Natural killer cell (primary cell): ENCODE measurements around the gene SUMO3. TPM values are rescaled to one million over a fixed set of nuclear protein-coding genes. Genes with fewer than 3 reads are reported as not detected.
A peak's percentile ranks its signal among the peaks of the same experiment; 100 is the strongest.

Experiments
- ATAC-seq, 3 donors: fragments of 150-1000 bp in 2 of 3; fragments of 200-7000 bp in 1 of 3; cut with Tn5 transposase; 1 replicate in 1 of 3; 2 replicates in 2 of 3; pipeline ENCODE4 v1.10.0; 2021; ENCODE audit warnings: mild to moderate bottlenecking in 2 of 3, moderate library complexity in 2 of 3
- DNase-seq, 2 donors: peaks; one replicate each; pipeline versions ENCODE4 v3.0.0 to v3.0.0-alpha.2; 2013 to 2021; ENCODE audit warnings: mixed read lengths in 1 of 2
- H3K27ac ChIP-seq: one replicate; pipeline ENCODE4 v1.5.1; 2013; ENCODE audit warnings: mild to moderate bottlenecking, low read length
- H3K27me3 ChIP-seq: one replicate; pipeline ENCODE4 v1.6.1; 2013; ENCODE audit warnings: low read length; ENCODE audit not compliant: control insufficient read depth, insufficient read depth
- H3K36me3 ChIP-seq: one replicate; pipeline ENCODE4 v1.6.1; 2013; ENCODE audit warnings: low read length; ENCODE audit not compliant: control insufficient read depth, insufficient read depth
- H3K4me1 ChIP-seq: one replicate; pipeline ENCODE4 v1.6.1; 2013; ENCODE audit warnings: low read length; ENCODE audit not compliant: control insufficient read depth, insufficient read depth
- H3K4me3 ChIP-seq: one replicate; pipeline ENCODE4 v1.5.1; 2013; ENCODE audit warnings: low read length
- H3K9me3 ChIP-seq: one replicate; pipeline ENCODE4 v1.6.1; 2013; ENCODE audit warnings: low read length; ENCODE audit not compliant: control insufficient read depth, insufficient read depth
- H3K27ac Mint-ChIP-seq, 2 donors: one replicate each; pipeline ENCODE4 v1.8.0; 2022; ENCODE audit warnings: mild to moderate bottlenecking in 2 of 2, mixed read lengths in 2 of 2, moderate library complexity in 1 of 2
- H3K27me3 Mint-ChIP-seq, 2 donors: one replicate each; pipeline ENCODE4 v1.8.0; 2022; ENCODE audit warnings: low read depth in 2 of 2, mixed read lengths in 2 of 2
- H3K36me3 Mint-ChIP-seq: one replicate; pipeline ENCODE4 v1.8.0; 2022; ENCODE audit warnings: mixed read lengths
- H3K4me1 Mint-ChIP-seq, 2 donors: one replicate each; pipeline ENCODE4 v1.8.0; 2022; ENCODE audit warnings: mixed read lengths in 2 of 2
- H3K4me3 Mint-ChIP-seq: one replicate; pipeline ENCODE4 v1.8.0; 2022; ENCODE audit warnings: mild to moderate bottlenecking, moderate library complexity, mixed read lengths
- H3K9me3 Mint-ChIP-seq, 2 donors: one replicate each; pipeline ENCODE4 v1.8.0; 2022; ENCODE audit warnings: mixed read lengths in 2 of 2
- WGBS: methylation state at CpG from one replicate; pipeline ENCODE4 v1.1.7; 2013; ENCODE audit warnings: missing lambda C conversion rate; ENCODE audit not compliant: insufficient coverage; 5-methylcytosine and 5-hydroxymethylcytosine counted together
- intact Hi-C: fragments of 100-400 bp; cut with micrococcal nuclease; formaldehyde crosslinking; loops from one replicate; pipeline ENCODE4 v1.14.2; 2022
- total RNA-seq, 4 donors: library from RNA; stranded (reverse); fragments of 120-200 nt in 1 of 4; gene quantifications; one replicate each; pipeline versions ENCODE4 v1.2.3 to v1.2.4, GENCODE V29; 2013 to 2022
- TF ChIP-seq, protein P1 (sequence below): fragments of 200-600 bp; IDR thresholded peaks from one replicate; pipeline ENCODE4 v1.8.0; 2022; ENCODE audit warnings: antibody characterized with exemption

The SUMO3 gene
- total RNA-seq, 3 donors from 2014 or later (not counting 1 experiment from before 2014, with no cell fraction given) = 64.0 to 70.1 (median 65.2) TPM

DNA sequence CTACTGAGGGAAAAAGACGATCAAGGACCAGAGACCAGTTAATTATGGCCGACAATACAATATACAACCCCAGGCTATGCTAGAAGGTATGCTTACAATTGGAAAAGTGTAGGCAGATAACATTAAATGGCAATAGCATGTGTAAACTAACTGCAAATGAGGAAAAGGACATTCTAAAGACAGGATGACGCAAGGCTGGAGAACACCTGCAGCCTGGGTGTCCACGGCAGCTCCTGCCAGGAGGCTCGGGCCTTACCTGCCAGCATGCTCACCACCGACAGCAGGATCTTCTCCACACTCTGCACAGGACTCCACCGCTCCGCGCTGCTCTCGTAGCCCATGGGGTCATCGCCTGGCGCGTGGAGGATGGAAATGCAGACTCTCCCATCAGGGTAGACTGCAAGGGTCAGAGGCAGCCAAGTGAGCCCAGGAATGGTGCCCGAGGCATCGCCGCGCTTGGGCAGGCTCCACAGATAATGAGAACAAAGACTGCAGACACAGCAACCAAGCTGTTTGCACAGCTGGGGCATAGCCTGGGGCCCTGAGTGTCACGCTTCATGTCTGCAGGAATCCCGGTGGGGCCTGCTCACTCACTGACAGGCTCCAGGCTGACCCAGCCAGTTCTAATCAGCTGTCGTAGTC is 44.5 kb downstream of the SUMO3 start:
- TF ChIP-seq, protein P1, sequence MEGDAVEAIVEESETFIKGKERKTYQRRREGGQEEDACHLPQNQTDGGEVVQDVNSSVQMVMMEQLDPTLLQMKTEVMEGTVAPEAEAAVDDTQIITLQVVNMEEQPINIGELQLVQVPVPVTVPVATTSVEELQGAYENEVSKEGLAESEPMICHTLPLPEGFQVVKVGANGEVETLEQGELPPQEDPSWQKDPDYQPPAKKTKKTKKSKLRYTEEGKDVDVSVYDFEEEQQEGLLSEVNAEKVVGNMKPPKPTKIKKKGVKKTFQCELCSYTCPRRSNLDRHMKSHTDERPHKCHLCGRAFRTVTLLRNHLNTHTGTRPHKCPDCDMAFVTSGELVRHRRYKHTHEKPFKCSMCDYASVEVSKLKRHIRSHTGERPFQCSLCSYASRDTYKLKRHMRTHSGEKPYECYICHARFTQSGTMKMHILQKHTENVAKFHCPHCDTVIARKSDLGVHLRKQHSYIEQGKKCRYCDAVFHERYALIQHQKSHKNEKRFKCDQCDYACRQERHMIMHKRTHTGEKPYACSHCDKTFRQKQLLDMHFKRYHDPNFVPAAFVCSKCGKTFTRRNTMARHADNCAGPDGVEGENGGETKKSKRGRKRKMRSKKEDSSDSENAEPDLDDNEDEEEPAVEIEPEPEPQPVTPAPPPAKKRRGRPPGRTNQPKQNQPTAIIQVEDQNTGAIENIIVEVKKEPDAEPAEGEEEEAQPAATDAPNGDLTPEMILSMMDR = no peak
- intact Hi-C loops = no loop called here
- peaks cover 8 to 9% of the 10 kb centered on the region in 2 donors for H3K4me1 Mint-ChIP-seq
- Histone ChIP-seq H3K4me1 (no peaks in the 10 kb centered on the region), H3K27me3 (no peaks in the 10 kb centered on the region), H3K4me3 (no peak overlapping the region), H3K27ac (no peak overlapping the region), H3K36me3 (peaks cover 67% of the 10 kb centered on the region), H3K9me3 (no peaks in the 10 kb centered on the region)
- ATAC-seq (no peak), DNase-seq (no peak)
- 95% methylated on average over 18 of the region's 20 CpGs for WGBS
- no peaks in the 10 kb centered on the region for H3K27me3 Mint-ChIP-seq
- no peaks in the 10 kb centered on the region for H3K9me3 Mint-ChIP-seq
- H3K36me3 Mint-ChIP-seq = peaks cover 9% of the 10 kb centered on the region
- H3K27ac Mint-ChIP-seq = no peak overlapping the region
- no peak overlapping the region for H3K4me3 Mint-ChIP-seq

DNA sequence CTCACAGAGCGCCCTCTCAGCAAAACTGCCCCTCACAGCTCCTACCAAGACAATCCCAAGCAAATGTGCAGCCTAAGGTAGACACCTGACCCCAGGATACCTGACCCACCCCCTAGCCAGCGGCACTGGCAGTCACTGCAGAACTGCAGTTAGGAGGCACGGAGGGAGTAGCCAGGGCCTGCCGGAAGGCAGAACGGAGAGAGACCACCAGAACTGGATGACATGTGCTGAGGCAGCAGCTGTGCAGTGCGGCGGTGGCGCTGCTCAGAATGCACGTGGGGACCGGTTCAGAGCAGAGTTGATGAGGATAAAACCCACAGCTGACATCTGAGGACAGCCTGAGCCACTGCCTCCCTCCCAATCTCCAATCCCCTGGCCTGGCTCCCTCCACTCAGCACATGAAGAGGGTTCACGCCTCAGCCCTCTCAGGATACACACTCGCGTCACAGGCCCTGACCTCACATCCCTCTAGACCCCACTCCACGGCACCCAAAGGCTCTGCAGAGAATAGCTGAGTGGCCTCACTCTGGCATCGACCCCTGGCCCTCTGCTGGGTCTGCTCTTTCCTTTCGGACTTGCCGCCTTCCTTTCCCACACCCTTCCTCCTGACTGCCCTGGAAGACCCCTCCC is 45.9 kb downstream of the SUMO3 start:
- Mint-ChIP-seq H3K4me3 (no peak overlapping the region), H3K4me1 (peaks cover 5 to 6% of the 10 kb centered on the region in 2 donors), H3K27me3 (no peaks in the 10 kb centered on the region), H3K36me3 (peaks cover 9% of the 10 kb centered on the region), H3K9me3 (no peaks in the 10 kb centered on the region), H3K27ac (peak overlapping the region in 1 of 2 donors; percentile 71)
- ATAC-seq = no peak
- Histone ChIP-seq H3K27me3 (no peaks in the 10 kb centered on the region), H3K4me1 (peaks cover 3% of the 10 kb centered on the region), H3K9me3 (no peaks in the 10 kb centered on the region), H3K4me3 (no peak overlapping the region), H3K27ac (no peak overlapping the region), H3K36me3 (peaks cover 58% of the 10 kb centered on the region)
- 97% methylated on average over 17 of the region's 17 CpGs for WGBS
- intact Hi-C loops = no loop called here
- DNase-seq = no peak
- TF ChIP-seq, protein P1 = no peak

DNA sequence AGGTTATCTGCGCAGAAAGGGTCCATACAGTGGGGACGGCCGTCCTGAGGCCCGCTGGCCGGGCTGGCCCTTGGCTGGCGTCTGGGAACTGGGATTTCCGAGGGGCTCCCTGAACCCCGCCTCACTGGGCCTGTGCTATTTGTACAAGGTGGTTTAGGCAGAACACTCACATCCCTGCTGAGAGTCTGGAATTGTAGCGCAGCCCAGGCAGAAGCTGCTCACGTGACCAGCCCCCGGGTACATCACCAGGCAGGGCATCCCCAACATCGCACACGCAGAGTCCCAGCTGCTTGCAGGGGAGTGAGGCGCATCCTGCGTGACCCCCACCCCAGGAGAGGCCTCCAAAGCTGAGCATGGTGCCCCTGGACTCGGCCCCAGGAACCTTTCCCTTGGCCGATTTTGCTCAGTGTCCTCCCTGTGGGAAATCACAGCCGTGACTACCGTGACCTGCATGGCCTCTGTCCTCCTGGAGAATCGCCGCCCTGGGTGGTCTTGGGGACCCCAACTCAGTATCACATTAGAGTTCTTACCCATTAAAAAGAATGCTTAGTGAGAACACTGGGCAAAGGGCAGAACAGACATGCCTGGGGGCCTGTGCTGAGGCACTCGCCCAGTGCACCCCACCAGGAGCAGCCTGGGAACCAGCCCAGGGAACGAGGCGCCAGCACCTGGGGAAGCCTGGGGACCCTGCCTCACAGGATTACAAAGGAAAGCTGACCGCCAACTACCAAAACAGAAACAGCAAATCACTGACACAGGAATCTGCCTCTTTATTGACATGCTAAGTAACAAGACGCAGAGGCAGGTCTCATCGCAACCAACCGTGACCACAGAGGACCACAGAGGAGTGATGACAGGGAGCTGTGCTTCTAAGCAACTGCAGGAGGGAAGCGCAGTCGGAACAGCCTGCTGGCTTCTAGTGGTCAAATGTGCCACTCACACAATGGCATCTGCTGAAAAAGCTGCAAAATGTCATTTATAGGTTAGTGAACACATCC is 49.7 kb downstream of the SUMO3 start:
- Mint-ChIP-seq H3K9me3 (no peaks in the 10 kb centered on the region), H3K4me3 (no peak overlapping the region), H3K36me3 (no peaks in the 10 kb centered on the region), H3K27ac (no peak overlapping the region), H3K4me1 (peaks cover 12 to 18% of the 10 kb centered on the region in 2 donors), H3K27me3 (no peaks in the 10 kb centered on the region)
- ATAC-seq = no peak
- Histone ChIP-seq H3K27ac (no peak overlapping the region), H3K4me1 (peaks cover 30% of the 10 kb centered on the region), H3K36me3 (peaks cover 27% of the 10 kb centered on the region), H3K27me3 (no peaks in the 10 kb centered on the region), H3K4me3 (no peak overlapping the region), H3K9me3 (no peaks in the 10 kb centered on the region)
- intact Hi-C loops = no loop called here
- 97% methylated on average over 30 of the region's 30 CpGs for WGBS
- no peak for DNase-seq
- TF ChIP-seq, protein P1 = no peak
